ENCODE data around the gene CCR5AS.
"Not testable (repeated sequence)": the region's sequence is repeated elsewhere in the genome, so short reads cannot be mapped to it uniquely, and the experiment has no call there.

CCR5AS gene

GRCh38 chr3:46427404-46427803 lies 20.5 kb upstream of the CCR5AS start:
- H3K9me3 ChIP-seq, result peaks cover 0 to 16% (median 4%) of the 10 kb centered on the region in 12 donors
- H3K4me1 ChIP-seq, result peaks cover 0 to 14% (median 0%) of the 10 kb centered on the region in 12 donors
- not testable (repeated sequence) for H3K4me3 ChIP-seq, H3K27me3 ChIP-seq, ATAC-seq, H3K36me3 ChIP-seq, DNase-seq
- H3K27ac ChIP-seq, result peak overlapping the region in 5 of 12 donors; percentile 22 to 67 (median 52)
- WGBS, 4 donors, result 42 to 50% (median 42%) methylated on average over 8 of the region's 8 CpGs
- TF ChIP-seq CTCF (IDR thresholded peaks at IDR 0.05), result peak in 7 of 12 donors; percentile 2 to 43 (median 37)
- intact Hi-C loops (cut with DNase I), result loop anchor here in 6 of 10 donors (5.0 to 10.0 kb wide), 4 partner anchors 53 to 343 kb away; partner anchors contain the start of gene CCR5 (in 1 of the 6)

GRCh38 chr3:46426476-46426875 lies 19.6 kb upstream of the CCR5AS start:
- not testable (repeated sequence) for DNase-seq, H3K4me3 ChIP-seq, H3K27me3 ChIP-seq, H3K9me3 ChIP-seq, H3K36me3 ChIP-seq, H3K27ac ChIP-seq, ATAC-seq
- peaks cover 0 to 14% (median 0%) of the 10 kb centered on the region in 12 donors for H3K4me1 ChIP-seq
- intact Hi-C loops (cut with DNase I), result loop anchor here in 6 of 10 donors (5.0 to 10.0 kb wide), 4 partner anchors 52 to 342 kb away; partner anchors contain the start of gene CCR5 (in 1 of the 6)
- WGBS, 4 donors, result 74 to 76% (median 75%) methylated on average over 4 of the region's 4 CpGs

GRCh38 chr3:46423588-46423987 lies 16.7 kb upstream of the CCR5AS start:
- Histone ChIP-seq H3K4me1 (peaks cover 0 to 14% (median 0%) of the 10 kb centered on the region in 12 donors), H3K4me3 (no peak overlapping the region), H3K27me3 (no peaks in the 10 kb centered on the region), H3K36me3 (no peaks in the 10 kb centered on the region), H3K9me3 (no peaks in the 10 kb centered on the region), H3K27ac (no peak overlapping the region)
- no peak for ATAC-seq
- DNase-seq, result no peak
- WGBS, 4 donors, result 69 to 82% (median 72%) methylated on average over 5 of the region's 5 CpGs
- intact Hi-C loops (cut with DNase I), result loop anchor here in 5 of 10 donors (10.0 kb wide), 3 partner anchors 49 to 339 kb away; partner anchors contain the start of gene CCR5 (in 1 of the 5)
- TF ChIP-seq CTCF (IDR thresholded peaks at IDR 0.05) (no peak), POLR2A (IDR thresholded peaks at IDR 0.05) (no peak)

GRCh38 chr3:46422617-46423016 lies 15.8 kb upstream of the CCR5AS start:
- TF ChIP-seq POLR2A (IDR thresholded peaks at IDR 0.05) (no peak), CTCF (IDR thresholded peaks at IDR 0.05) (no peak)
- DNase-seq (no peak), ATAC-seq (no peak)
- Histone ChIP-seq H3K36me3 (no peaks in the 10 kb centered on the region), H3K4me3 (no peak overlapping the region), H3K27ac (no peak overlapping the region), H3K27me3 (no peaks in the 10 kb centered on the region), H3K9me3 (no peaks in the 10 kb centered on the region), H3K4me1 (peaks cover 0 to 9% (median 0%) of the 10 kb centered on the region in 12 donors)
- intact Hi-C loops (cut with DNase I), result loop anchor here in 5 of 10 donors (10.0 kb wide), 3 partner anchors 48 to 338 kb away; partner anchors contain the start of gene CCR5 (in 1 of the 5)
- 87 to 91% (median 90%) methylated on average over 5 to 6 of the region's 6 CpGs for WGBS, 4 donors

- 52 to 68% (median 64%) methylated on average over 2 of the region's 2 CpGs for WGBS, 4 donors
- H3K4me1 ChIP-seq, result peaks cover 0 to 18% (median 10%) of the 10 kb centered on the region in 12 donors
- DNase-seq (no peak), ATAC-seq (no peak)
- H3K9me3 ChIP-seq, result no peaks in the 10 kb centered on the region
- TF ChIP-seq CTCF (IDR thresholded peaks at IDR 0.05) (no peak), POLR2A (IDR thresholded peaks at IDR 0.05) (no peak)
- no peaks in the 10 kb centered on the region for H3K36me3 ChIP-seq
- no peak overlapping the region for H3K4me3 ChIP-seq
- no peaks in the 10 kb centered on the region for H3K27me3 ChIP-seq
- intact Hi-C loops (cut with DNase I), result loop anchor here in 5 of 10 donors (10.0 kb wide), 3 partner anchors 46 to 336 kb away; partner anchors contain the start of gene CCR5 (in 1 of the 5)
- H3K27ac ChIP-seq, result no peak overlapping the region
Observed at GRCh38 chr3:46420931-46421330, 14.1 kb upstream of the CCR5AS start.
